K562 (cell line): Measurements from ENCODE around the gene KCNC4. TPM values are rescaled to one million over a fixed set of nuclear protein-coding genes. Genes with fewer than 3 reads are reported as not detected.

Experiments
- ATF3 ChIP-seq, 2 experiments: fragments of 450-650 bp in 1 of 2; sonication (generic) in 1 of 2; formaldehyde crosslinking in 1 of 2; IDR thresholded peaks in 1 of 2; conservative IDR thresholded peaks in 1 of 2; 2 replicates each; pipeline versions ENCODE4 v1.6.1 to v1.8.1; 2016 to 2023; ENCODE audit warnings: mild to moderate bottlenecking in 2 of 2, moderate library complexity in 2 of 2, inconsistent platforms in 1 of 2, missing genetic modification reagents in 1 of 2
- BCL6 ChIP-seq: fragments of 250-450 bp; sonication (Bioruptor Pico); IDR thresholded peaks from 2 replicates; pipeline ENCODE4 v1.4.0; 2020
- CBFB ChIP-seq: sonication (generic); formaldehyde crosslinking; IDR thresholded peaks from 2 replicates; pipeline ENCODE4 v1.4.0; 2020; ENCODE audit warnings: mild to moderate bottlenecking, missing genetic modification reagents
- CREB3 ChIP-seq: fragments of 450-650 bp; conservative IDR thresholded peaks from 2 replicates; pipeline ENCODE4 v1.6.1; 2016; ENCODE audit warnings: missing genetic modification characterization, low read depth, mild to moderate bottlenecking, missing compliant biosample characterization, moderate library complexity
- E2F3 ChIP-seq: fragments of 250-450 bp; sonication (Bioruptor Pico); IDR thresholded peaks from 2 replicates; pipeline ENCODE4 v1.4.0; 2020; ENCODE audit warnings: mild to moderate bottlenecking
- HOMEZ ChIP-seq: fragments of 250-450 bp; sonication (Bioruptor Pico); IDR thresholded peaks from 2 replicates; pipeline ENCODE4 v1.4.0; 2020; ENCODE audit warnings: mild to moderate bottlenecking, moderate library complexity
- HOXB6 ChIP-seq: fragments of 250-450 bp; sonication (Bioruptor Pico); IDR thresholded peaks from 2 replicates; pipeline ENCODE4 v1.5.1; 2022; ENCODE audit warnings: mild to moderate bottlenecking, borderline replicate concordance
- IRF1 ChIP-seq: sonication (generic); formaldehyde crosslinking; IDR thresholded peaks from 2 replicates; pipeline ENCODE4 v1.8.0; 2022; ENCODE audit warnings: missing genetic modification reagents, mild to moderate bottlenecking, borderline replicate concordance
- KLF6 ChIP-seq: fragments of 250-450 bp; sonication (Bioruptor Pico); IDR thresholded peaks from 2 replicates; pipeline ENCODE4 v1.4.0; 2020; ENCODE audit warnings: mild to moderate bottlenecking, moderate library complexity, borderline replicate concordance
- NFRKB ChIP-seq: fragments of 450-650 bp; IDR thresholded peaks from 2 replicates; pipeline ENCODE4 v1.6.1; 2016; ENCODE audit warnings: low read depth
- PHF21A ChIP-seq: fragments of 450-650 bp; IDR thresholded peaks from 2 replicates; pipeline ENCODE4 v1.6.1; 2017; ENCODE audit warnings: low read depth, borderline replicate concordance
- SMC3 ChIP-seq: conservative IDR thresholded peaks from 2 replicates; pipeline ENCODE4 v1.6.1; 2011; ENCODE audit warnings: low read depth, low read length, improper control_type of control experiment; ENCODE audit not compliant: insufficient read depth
- SNAPC5 ChIP-seq: fragments of 250-450 bp; sonication (Bioruptor Pico); IDR thresholded peaks from 2 replicates; pipeline ENCODE4 v1.8.0; 2021; ENCODE audit warnings: moderate library complexity, mild to moderate bottlenecking, inconsistent platforms
- SRSF7 ChIP-seq: fragments of 200-400 bp; formaldehyde crosslinking; optimal IDR thresholded peaks from 2 replicates; pipeline ENCODE3; 2017; ENCODE audit warnings: mild to moderate bottlenecking, low read depth, low read length
- TFAP4 ChIP-seq: sonication (generic); formaldehyde crosslinking; IDR thresholded peaks from 2 replicates; pipeline ENCODE4 v1.8.0; 2022; ENCODE audit warnings: missing genetic modification reagents, mild to moderate bottlenecking, moderate library complexity, borderline replicate concordance
- ZNF280B ChIP-seq: fragments of 250-450 bp; sonication (Bioruptor Pico); IDR thresholded peaks from 2 replicates; pipeline ENCODE4 v1.5.1; 2021; ENCODE audit warnings: mild to moderate bottlenecking
- ZNF668 ChIP-seq: fragments of 250-450 bp; sonication (Bioruptor Pico); IDR thresholded peaks from 2 replicates; pipeline ENCODE4 v1.8.0; 2022; ENCODE audit warnings: mild to moderate bottlenecking, inconsistent platforms
- ZNF695 ChIP-seq: fragments of 450-650 bp; formaldehyde crosslinking; IDR thresholded peaks from 2 replicates; pipeline ENCODE4 v1.4.0; 2020; ENCODE audit warnings: mild to moderate bottlenecking, moderate library complexity
- ZNF707 ChIP-seq: fragments of 250-450 bp; sonication (Bioruptor Pico); conservative IDR thresholded peaks from 2 replicates; pipeline ENCODE4 v1.8.0; 2022; ENCODE audit warnings: inconsistent platforms, mild to moderate bottlenecking, moderate library complexity
- polyA plus RNA-seq, 8 experiments: library from polyadenylated mRNA; depleted of rRNA in 4 of 8; stranded (reverse) in 5 of 8; unstranded in 3 of 8; fragments of >200 nt; fragmentation: Nextera tagmentation in 2 of 8; fragmentation: Illumina TruSeq in 1 of 8; extraction: Ambion mirVana in 2 of 8; extraction: Trizol in 1 of 8; gene quantifications; 2 replicates each; pipeline versions ENCODE4 v1.2.1 to v1.2.3, GENCODE V29; 2011 to 2014; ENCODE audit warnings: inconsistent platforms in 1 of 8, missing spikeins in 1 of 8
- total RNA-seq, 7 experiments: library from RNA; depleted of rRNA in 6 of 7; stranded (reverse); fragments of >200 nt in 6 of 7; fragmentation: Illumina TruSeq in 2 of 7; extraction: Trizol in 2 of 7; gene quantifications; 2 replicates each; pipeline versions ENCODE4 v1.2.1 to v1.2.3, GENCODE V29; 2011 to 2021; ENCODE audit warnings: low replicate concordance in 1 of 7

Gene KCNC4
- total and polyA plus RNA-seq, 9 of the 15 experiments (the other 6 are each of a cell fraction or from before 2014, with no cell fraction given): 0.07 to 1.8 (median 0.73) TPM

GRCh38 chr1:110207831-110208230, 2.3 kb upstream of the KCNC4 start (continued):
- no peak for TF ChIP-seq SNAPC5 (CRISPR knock-in tag)
- peak; percentile 97 for TF ChIP-seq SMC3
- TF ChIP-seq HOXB6 (CRISPR knock-in tag): no peak
- no peak for TF ChIP-seq PHF21A
- TF ChIP-seq IRF1 (CRISPR knock-in tag): no peak
- peak; percentile 41; the same call in 1 of the 2 replicates for TF ChIP-seq TFAP4
- TF ChIP-seq BCL6 (CRISPR knock-in tag): no peak
- TF ChIP-seq ZNF280B (CRISPR knock-in tag): no peak
- TF ChIP-seq ZNF695: no peak
- no peak for TF ChIP-seq E2F3 (CRISPR knock-in tag)
- TF ChIP-seq NFRKB: no peak
- no peak for TF ChIP-seq SRSF7
- TF ChIP-seq CREB3 (tag): no peak
- no peak for TF ChIP-seq ZNF707 (CRISPR knock-in tag)
- no peak for TF ChIP-seq ATF3 (IDR thresholded peaks at IDR 0.05)
- TF ChIP-seq ATF3 (CRISPR knock-in tag; conservative IDR thresholded peaks at IDR 0.05): no peak
- TF ChIP-seq ZNF668 (CRISPR knock-in tag): no peak
- no peak for TF ChIP-seq HOMEZ
- TF ChIP-seq KLF6 (CRISPR knock-in tag): no peak
- 0 out of 2 replicates have a peak, but pooled peaks have one; percentile 39 for TF ChIP-seq CBFB
